Thyroid gland (tissue), 4 donors: ENCODE data around the gene TBX21. TPM values are rescaled to one million over a fixed set of nuclear protein-coding genes. Genes with fewer than 3 reads are reported as not detected.
A peak's percentile ranks its signal among the peaks of the same experiment; 100 is the strongest.

Source experiments
- DNase-seq, 2 donors: peaks; one replicate each; pipeline ENCODE4 v3.0.0-alpha.2; 2019
- H3K27ac ChIP-seq, 3 donors: fragments of 200-600 bp; sonication (generic); 1 replicate in 2 of 3; 2 replicates in 1 of 3; pipeline ENCODE4 v1.5.1; 2016 to 2019; ENCODE audit warnings: mild to moderate bottlenecking in 1 of 3, moderate library complexity in 1 of 3
- H3K27me3 ChIP-seq: fragments of 200-600 bp; sonication (generic); one replicate; pipeline ENCODE4 v1.5.1; 2019
- H3K36me3 ChIP-seq, 2 donors: fragments of 200-600 bp; sonication (generic); one replicate each; pipeline ENCODE4 v1.5.1; 2016 to 2019
- H3K4me1 ChIP-seq, 2 donors: fragments of 200-600 bp; sonication (generic); one replicate each; pipeline ENCODE4 v1.5.1; 2017 to 2019
- H3K4me3 ChIP-seq, 3 donors: fragments of 200-600 bp; sonication (generic); replicated peaks in 1 of 3; 1 replicate in 2 of 3; 2 replicates in 1 of 3; pipeline ENCODE4 v1.5.1; 2016; ENCODE audit warnings: mild to moderate bottlenecking in 1 of 3
- H3K9me3 ChIP-seq: fragments of 200-600 bp; sonication (generic); one replicate; pipeline ENCODE4 v1.5.1; 2017
- POLR2A ChIP-seq, 2 donors: fragments of 450-650 bp; IDR thresholded peaks; one replicate each; pipeline ENCODE4 v1.6.1; 2017; ENCODE audit warnings: antibody characterized with exemption in 2 of 2, mild to moderate bottlenecking in 2 of 2, moderate library complexity in 1 of 2
- WGBS, 2 donors: methylation state at CpG; one replicate each; pipeline ENCODE4 v1.1.5; 2017; 5-methylcytosine and 5-hydroxymethylcytosine counted together
- intact Hi-C: fragments of 100-400 bp; cut with DNase I; formaldehyde crosslinking; loops from one replicate; pipeline ENCODE4 v1.15.1; 2023
- total RNA-seq, 4 donors: library from RNA; depleted of rRNA; stranded (reverse); fragments of >200 nt; gene quantifications; one replicate each; pipeline ENCODE4 v1.2.3, GENCODE V29; 2016
- TF ChIP-seq, protein P1 (sequence below), 6 experiments: fragments of 200-600 bp in 3 of 6; fragments of 450-650 bp in 3 of 6; sonication (generic) in 3 of 6; IDR thresholded peaks; one replicate each; pipeline ENCODE4 v1.5.1; 2016 to 2019; ENCODE audit warnings: antibody characterized with exemption in 6 of 6, mild to moderate bottlenecking in 2 of 6, inconsistent platforms in 1 of 6, moderate library complexity in 1 of 6

The TBX21 gene
- total RNA-seq, 4 donors from 2014 or later = 0.40 to 2.9 (median 0.87) TPM

GRCh38 chr17:47776330-47777197, 43.5 kb downstream of the TBX21 start:
- intact Hi-C loops = no loop called here
- TF ChIP-seq, protein P1, sequence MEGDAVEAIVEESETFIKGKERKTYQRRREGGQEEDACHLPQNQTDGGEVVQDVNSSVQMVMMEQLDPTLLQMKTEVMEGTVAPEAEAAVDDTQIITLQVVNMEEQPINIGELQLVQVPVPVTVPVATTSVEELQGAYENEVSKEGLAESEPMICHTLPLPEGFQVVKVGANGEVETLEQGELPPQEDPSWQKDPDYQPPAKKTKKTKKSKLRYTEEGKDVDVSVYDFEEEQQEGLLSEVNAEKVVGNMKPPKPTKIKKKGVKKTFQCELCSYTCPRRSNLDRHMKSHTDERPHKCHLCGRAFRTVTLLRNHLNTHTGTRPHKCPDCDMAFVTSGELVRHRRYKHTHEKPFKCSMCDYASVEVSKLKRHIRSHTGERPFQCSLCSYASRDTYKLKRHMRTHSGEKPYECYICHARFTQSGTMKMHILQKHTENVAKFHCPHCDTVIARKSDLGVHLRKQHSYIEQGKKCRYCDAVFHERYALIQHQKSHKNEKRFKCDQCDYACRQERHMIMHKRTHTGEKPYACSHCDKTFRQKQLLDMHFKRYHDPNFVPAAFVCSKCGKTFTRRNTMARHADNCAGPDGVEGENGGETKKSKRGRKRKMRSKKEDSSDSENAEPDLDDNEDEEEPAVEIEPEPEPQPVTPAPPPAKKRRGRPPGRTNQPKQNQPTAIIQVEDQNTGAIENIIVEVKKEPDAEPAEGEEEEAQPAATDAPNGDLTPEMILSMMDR (IDR thresholded peaks at IDR 0.05) = peak; percentile 35 to 60 (median 51)
- no peak for TF ChIP-seq POLR2A (IDR thresholded peaks at IDR 0.05)
- H3K27me3 ChIP-seq = peaks cover 5% of the 10 kb centered on the region
- H3K36me3 ChIP-seq = no peaks in the 10 kb centered on the region
- 40 to 50% methylated on average over 14 of the region's 14 CpGs for WGBS, 2 donors
- H3K27ac ChIP-seq = no peak overlapping the region
- H3K4me3 ChIP-seq = no peak overlapping the region
- peak in 1 of 2 donors; percentile 4 for DNase-seq
- no peaks in the 10 kb centered on the region for H3K9me3 ChIP-seq
- H3K4me1 ChIP-seq = no peaks in the 10 kb centered on the region

DNA sequence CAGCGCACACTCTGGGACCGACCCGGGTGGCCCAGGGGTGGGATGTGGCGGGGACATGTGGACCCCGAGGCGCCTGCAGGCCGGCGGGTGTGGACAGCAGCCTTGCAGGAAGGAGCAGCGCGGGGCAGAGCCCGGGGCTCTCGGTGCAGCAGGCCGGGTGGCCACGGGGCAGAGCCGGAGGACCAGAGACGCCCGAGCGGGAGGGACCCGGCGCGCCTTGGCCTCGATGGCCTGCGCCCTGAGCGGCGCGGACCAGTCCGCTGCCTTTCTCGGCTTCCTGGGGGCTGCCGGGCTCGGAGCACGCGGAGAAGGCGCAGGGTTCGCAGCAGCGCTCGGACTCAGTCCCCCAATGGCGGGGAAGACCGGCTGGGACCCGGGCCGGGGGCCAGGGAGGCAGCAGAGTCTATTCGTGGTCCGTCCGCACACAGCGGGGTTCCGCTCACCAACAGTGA, 45.2 kb downstream of the TBX21 start:
- H3K36me3 ChIP-seq = no peaks in the 10 kb centered on the region
- H3K27ac ChIP-seq = no peak overlapping the region
- intact Hi-C loops = no loop called here
- no peak overlapping the region for H3K4me3 ChIP-seq
- no peaks in the 10 kb centered on the region for H3K9me3 ChIP-seq
- DNase-seq = no peak
- no peaks in the 10 kb centered on the region for H3K4me1 ChIP-seq
- TF ChIP-seq, protein P1 (IDR thresholded peaks at IDR 0.05) = no peak
- TF ChIP-seq POLR2A (IDR thresholded peaks at IDR 0.05) = no peak
- H3K27me3 ChIP-seq = peaks cover 5% of the 10 kb centered on the region
- WGBS, 2 donors = 12 to 27% methylated on average over 19 to 22 of the region's 45 CpGs

DNA sequence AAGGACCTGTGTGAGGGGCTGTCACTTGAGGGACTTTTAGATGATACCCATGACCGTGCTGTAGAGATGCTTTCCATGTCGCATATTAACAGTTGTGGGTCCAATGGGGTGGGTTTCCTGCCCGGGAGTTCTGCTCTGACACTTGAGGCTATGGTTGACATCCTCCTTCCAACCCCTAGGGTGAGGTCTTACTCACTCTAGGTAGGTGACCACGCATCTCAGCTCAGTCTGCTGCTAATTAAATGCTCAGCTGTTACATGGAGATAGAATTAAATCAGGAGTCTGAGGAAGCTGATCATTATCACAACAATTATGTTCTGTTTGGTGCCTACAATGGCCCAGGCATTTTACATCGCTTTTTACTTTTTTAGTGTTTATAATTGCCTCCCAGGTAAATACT, 48.4 kb downstream of the TBX21 start:
- Histone ChIP-seq H3K4me3 (no peak overlapping the region), H3K27me3 (peaks cover 5% of the 10 kb centered on the region), H3K9me3 (no peaks in the 10 kb centered on the region), H3K27ac (no peak overlapping the region), H3K4me1 (no peaks in the 10 kb centered on the region), H3K36me3 (no peaks in the 10 kb centered on the region)
- DNase-seq = no peak
- intact Hi-C loops = no loop called here
- no peak for TF ChIP-seq POLR2A (IDR thresholded peaks at IDR 0.05)
- TF ChIP-seq, protein P1 (IDR thresholded peaks at IDR 0.05) = no peak
- 81 to 82% methylated on average over 4 to 5 of the region's 5 CpGs for WGBS, 2 donors

DNA sequence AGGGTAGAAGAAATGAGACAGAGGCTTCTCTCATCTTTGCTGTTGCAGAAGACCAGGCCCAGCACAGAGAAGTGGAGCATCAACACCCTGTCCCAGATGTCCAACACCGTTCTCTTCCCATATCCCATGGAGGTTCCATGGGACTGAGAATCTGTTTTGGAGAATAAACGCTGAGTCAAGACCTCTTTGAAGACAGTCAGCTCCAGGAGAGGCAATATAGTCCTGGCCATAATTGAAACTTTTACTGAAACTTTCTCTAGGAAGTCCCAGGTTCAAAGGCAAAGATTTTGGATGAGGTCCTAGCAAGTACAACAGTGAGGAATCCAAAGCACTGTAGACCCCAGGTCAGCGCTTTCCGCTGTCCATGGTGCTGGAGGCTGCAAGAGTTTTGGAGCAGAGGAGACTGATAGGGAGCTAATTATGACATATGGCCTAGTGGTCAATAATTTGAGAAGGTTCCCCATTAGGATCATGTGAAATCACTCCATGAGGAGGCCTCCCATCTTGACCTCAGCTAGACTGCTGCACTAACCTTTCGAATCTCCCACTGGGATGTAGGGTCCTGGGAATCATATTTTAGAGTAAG, 52.6 kb downstream of the TBX21 start:
- H3K4me1 ChIP-seq = peaks cover 0 to 8% of the 10 kb centered on the region in 2 donors
- 33 to 40% methylated on average over 5 of the region's 5 CpGs for WGBS, 2 donors
- no peak overlapping the region for H3K4me3 ChIP-seq
- TF ChIP-seq, protein P1 (IDR thresholded peaks at IDR 0.05) = no peak
- TF ChIP-seq POLR2A (IDR thresholded peaks at IDR 0.05) = no peak
- no peaks in the 10 kb centered on the region for H3K36me3 ChIP-seq
- intact Hi-C loops = no loop called here
- H3K27me3 ChIP-seq = peaks cover 3% of the 10 kb centered on the region
- DNase-seq = peak in 1 of 2 donors; percentile 32
- H3K9me3 ChIP-seq = no peaks in the 10 kb centered on the region
- no peak overlapping the region for H3K27ac ChIP-seq
